Type B pancreatic cell (in vitro differentiated cells): ENCODE measurements around the gene CEP83. TPM values are rescaled to one million over a fixed set of nuclear protein-coding genes. Genes with fewer than 3 reads are reported as not detected.

Experiments
- DNase-seq: peaks from one replicate; pipeline ENCODE4 v3.0.0; 2021; ENCODE audit warnings: mixed read lengths; ENCODE audit not compliant: unreplicated experiment; ENCODE audit errors: extremely low spot score
- H3K27ac Mint-ChIP-seq: 2 replicates; pipeline ENCODE4 v1.8.0; 2021; ENCODE audit warnings: mild to moderate bottlenecking, mixed read lengths
- H3K27me3 Mint-ChIP-seq: 2 replicates; pipeline ENCODE4 v1.8.0; 2021; ENCODE audit warnings: mixed read lengths
- H3K36me3 Mint-ChIP-seq: 2 replicates; pipeline ENCODE4 v1.8.0; 2021; ENCODE audit warnings: mixed read lengths
- H3K4me1 Mint-ChIP-seq: one replicate; pipeline ENCODE4 v1.8.0; 2021; ENCODE audit warnings: mixed read lengths; ENCODE audit not compliant: unreplicated experiment
- H3K4me3 Mint-ChIP-seq: 2 replicates; pipeline ENCODE4 v1.8.0; 2021; ENCODE audit warnings: mild to moderate bottlenecking, mixed read lengths
- H3K9me3 Mint-ChIP-seq: 2 replicates; pipeline ENCODE4 v1.8.0; 2021; ENCODE audit warnings: mixed read lengths
- CTCF ChIP-seq: fragments of 200-600 bp; sonication (generic); conservative IDR thresholded peaks from 2 replicates; pipeline ENCODE4 v1.5.0; 2021; ENCODE audit warnings: antibody characterized with exemption, mild to moderate bottlenecking
- total RNA-seq: library from RNA; stranded (reverse); gene quantifications from 2 replicates; pipeline ENCODE4 v1.2.1, GENCODE V29; 2021; ENCODE audit warnings: low replicate concordance

CEP83 gene
- total RNA-seq, 1 donor from 2014 or later = 22.1 TPM

GRCh38 chr12:94260017-94260416, 199.7 kb downstream of the CEP83 start:
- Mint-ChIP-seq H3K36me3 (no peaks in the 10 kb centered on the region), H3K4me3 (no peak overlapping the region), H3K27ac (no peak overlapping the region), H3K4me1 (peaks cover 26% of the 10 kb centered on the region), H3K27me3 (no peaks in the 10 kb centered on the region), H3K9me3 (no peaks in the 10 kb centered on the region)
- no peak for TF ChIP-seq CTCF
- no peak for DNase-seq

- Mint-ChIP-seq H3K4me1 (peaks cover 12% of the 10 kb centered on the region), H3K9me3 (no peaks in the 10 kb centered on the region), H3K27me3 (no peaks in the 10 kb centered on the region), H3K4me3 (no peak overlapping the region), H3K27ac (no peak overlapping the region), H3K36me3 (no peaks in the 10 kb centered on the region)
- no peak for DNase-seq
- TF ChIP-seq CTCF = no peak
These were observed 201.1 kb downstream of the CEP83 start for GRCh38 chr12:94258593-94258992.

Other genes starting within 250 kb of the CEP83 start
- gene TMCC3, start 190.7 kb upstream of the CEP83 start, total RNA-seq = 14.1 and 18.2 TPM in 2 replicates